Fibroblast of pulmonary artery (primary cell): ENCODE data around the gene NAT10.

Source experiments
- DNase-seq: peaks from one replicate; pipeline ENCODE4 v3.0.0-alpha.2; 2010; ENCODE audit warnings: low read depth
- H3K4me3 ChIP-seq: replicated peaks from 2 replicates; pipeline ENCODE4 v1.5.1; 2011; ENCODE audit warnings: low read depth, mild to moderate bottlenecking, control low read depth, low read length, moderate library complexity
- CTCF ChIP-seq: IDR thresholded peaks from 2 replicates; pipeline ENCODE4 v1.5.1; 2011; ENCODE audit warnings: mild to moderate bottlenecking, control low read depth, low read length, inconsistent platforms; ENCODE audit errors: missing control alignments

The NAT10 gene

GRCh38 chr11:34181251-34181650, 75.8 kb downstream of the NAT10 start:
- TF ChIP-seq CTCF = no peak
- no peak for DNase-seq
- no peak overlapping the region for H3K4me3 ChIP-seq

DNA sequence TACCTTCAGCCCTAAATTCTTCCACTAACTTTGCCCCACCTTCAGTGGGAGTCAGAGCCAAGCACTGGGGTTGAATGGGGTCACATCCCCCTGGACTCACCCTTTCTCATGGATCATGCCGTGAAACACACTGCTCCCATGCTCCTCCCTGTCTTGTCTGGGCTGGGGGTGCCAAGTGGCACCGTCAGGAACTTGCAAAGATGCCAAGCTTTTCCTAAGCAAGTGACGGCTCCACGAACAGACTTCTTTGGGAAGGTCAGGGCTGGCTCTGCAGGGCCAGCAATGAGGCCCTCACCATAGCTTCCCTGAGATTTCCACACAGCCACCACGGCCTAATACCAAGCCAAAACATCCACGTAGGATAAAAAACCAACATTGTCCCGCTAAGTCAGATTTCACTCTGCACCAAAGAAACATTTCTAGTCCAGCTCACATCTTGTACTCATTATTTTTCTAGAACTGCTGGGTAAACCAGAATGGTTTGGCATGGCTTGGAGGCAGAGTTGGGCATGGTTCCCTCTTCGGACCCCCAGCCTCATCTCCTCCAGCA, 76.5 kb downstream of the NAT10 start:
- TF ChIP-seq CTCF = no peak
- no peak overlapping the region for H3K4me3 ChIP-seq
- no peak for DNase-seq

GRCh38 chr11:34182425-34182824, 77.0 kb downstream of the NAT10 start:
- H3K4me3 ChIP-seq = no peak overlapping the region
- no peak for TF ChIP-seq CTCF
- DNase-seq = no peak

GRCh38 chr11:34182921-34183685, 77.7 kb downstream of the NAT10 start:
- TF ChIP-seq CTCF = no peak
- DNase-seq = no peak
- no peak overlapping the region for H3K4me3 ChIP-seq

DNA sequence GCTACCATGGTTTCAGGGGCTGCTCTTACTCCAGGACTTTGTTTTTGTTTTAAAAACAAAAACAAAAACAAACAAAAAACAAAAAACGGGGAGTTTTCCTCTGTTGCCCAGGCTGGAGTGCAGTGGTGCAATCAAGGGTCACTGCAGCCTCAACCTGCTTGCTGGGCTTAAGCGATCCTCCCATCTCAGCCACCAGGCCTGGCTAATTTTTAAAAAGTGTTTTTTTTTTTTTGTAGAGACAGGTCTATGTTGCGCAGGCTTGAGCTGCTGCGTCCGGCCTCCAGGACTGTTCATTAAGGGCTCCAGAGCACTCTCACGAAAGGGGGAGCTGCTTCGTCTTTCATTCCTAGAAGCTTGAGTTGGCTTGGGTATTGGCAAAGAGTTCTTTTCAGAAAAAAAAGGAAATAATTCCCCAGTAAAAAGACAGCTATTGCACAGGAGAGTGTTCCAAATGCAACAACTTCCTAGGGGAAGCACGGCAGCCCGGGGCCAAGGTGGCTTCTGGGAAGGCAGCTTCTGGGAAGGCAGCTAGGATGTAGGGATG, 78.5 kb downstream of the NAT10 start:
- H3K4me3 ChIP-seq = no peak overlapping the region
- DNase-seq = no peak
- no peak for TF ChIP-seq CTCF

DNA sequence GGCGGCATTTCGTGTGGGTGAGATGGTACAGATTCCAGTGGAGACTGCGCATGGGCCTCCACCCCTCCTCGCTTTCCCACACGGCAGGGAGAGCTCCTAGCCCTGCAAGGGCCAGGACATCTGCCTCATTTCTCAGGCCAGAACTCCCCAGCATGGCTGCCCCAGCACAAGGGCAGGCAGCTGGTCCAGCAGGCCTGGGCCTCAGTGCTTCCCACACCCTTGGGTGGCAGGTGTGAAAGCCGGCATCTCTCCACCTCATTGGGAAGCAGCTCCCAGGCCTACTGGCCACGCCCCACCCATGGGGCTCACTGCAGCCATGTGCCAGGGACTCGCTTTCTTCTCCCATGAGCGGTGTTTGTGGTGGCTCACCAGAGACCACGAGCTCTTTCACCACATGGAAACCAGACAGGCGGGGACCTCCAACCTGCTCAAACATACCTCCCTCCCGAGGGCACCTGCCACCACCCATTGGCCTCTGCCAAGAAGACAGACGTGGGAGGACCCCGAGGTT, 79.1 kb downstream of the NAT10 start:
- no peak overlapping the region for H3K4me3 ChIP-seq
- no peak for DNase-seq
- no peak for TF ChIP-seq CTCF
